ENCODE results near the gene PPP1R12A. TPM values are rescaled to one million over a fixed set of nuclear protein-coding genes. Genes with fewer than 3 reads are reported as not detected.

The PPP1R12A gene
- total and polyA plus RNA-seq, 10 donors, result 14.4 to 141 (median 103) TPM

Small RNA genes within 50 kb of the gene (small RNA-seq; reads per million reads assigned to genes)
- 0 reads per million in 4 donors for gene RNA5SP363

Other genes starting within 250 kb of the PPP1R12A start
- gene PAWR, start 244.1 kb downstream of the PPP1R12A start, total RNA-seq, result 10 to 100 TPM; 22.8 to 38.0 (median 33.5) TPM
- 10 to 100 TPM; 16.1 to 28.6 (median 20.1) TPM for gene PAWR, start 244.1 kb downstream of the PPP1R12A start, polyA plus RNA-seq
- gene OTOGL, start 164.4 kb upstream of the PPP1R12A start, total RNA-seq, result under 1 TPM in 6 of 7 donors, not detected in 1; 0.16 to 0.88 (median 0.44) TPM
- gene OTOGL, start 164.4 kb upstream of the PPP1R12A start, polyA plus RNA-seq, result under 1 TPM; 0.09 to 0.22 (median 0.11) TPM